ENCODE results near the gene PCNX2.

PCNX2 gene

DNA sequence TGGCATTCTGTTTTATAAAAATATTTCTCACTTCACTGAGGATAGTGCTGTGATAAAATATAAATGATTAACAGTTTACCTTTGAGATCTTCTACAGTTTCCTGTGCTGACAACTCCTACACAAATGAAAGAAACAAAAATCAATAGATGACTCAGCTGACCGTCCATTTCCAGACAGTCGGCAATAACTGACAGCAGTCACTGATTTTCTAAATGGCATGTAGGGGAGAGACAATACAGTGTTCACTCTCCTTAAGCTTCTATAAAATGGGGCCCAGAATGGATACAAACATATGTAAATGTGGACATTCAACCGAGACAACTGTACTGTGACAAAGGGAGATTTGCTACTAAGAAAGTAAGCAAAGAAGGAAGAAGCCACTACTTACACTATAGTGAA is 34.3 kb downstream of the PCNX2 start:
- DNase-seq, result no peak

DNA sequence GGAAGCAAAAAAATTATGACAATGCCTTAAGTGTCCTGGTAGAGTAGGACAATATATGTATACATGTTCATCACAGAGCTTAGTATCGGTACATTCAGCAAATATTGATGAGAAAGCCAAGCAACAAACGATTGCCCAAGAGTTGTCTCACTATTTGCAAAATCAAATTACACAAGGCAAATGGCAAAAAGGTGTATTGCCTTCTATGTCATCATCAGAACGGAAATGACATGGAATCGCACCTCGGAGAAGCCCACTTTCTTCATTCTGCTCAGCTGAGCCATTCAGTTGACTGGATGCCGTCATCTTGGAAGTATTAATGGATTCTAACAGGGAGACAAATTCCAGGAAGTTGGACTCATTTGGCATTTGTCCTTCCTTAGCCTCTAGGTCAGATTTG is 37.7 kb downstream of the PCNX2 start:
- no peak for DNase-seq

DNA sequence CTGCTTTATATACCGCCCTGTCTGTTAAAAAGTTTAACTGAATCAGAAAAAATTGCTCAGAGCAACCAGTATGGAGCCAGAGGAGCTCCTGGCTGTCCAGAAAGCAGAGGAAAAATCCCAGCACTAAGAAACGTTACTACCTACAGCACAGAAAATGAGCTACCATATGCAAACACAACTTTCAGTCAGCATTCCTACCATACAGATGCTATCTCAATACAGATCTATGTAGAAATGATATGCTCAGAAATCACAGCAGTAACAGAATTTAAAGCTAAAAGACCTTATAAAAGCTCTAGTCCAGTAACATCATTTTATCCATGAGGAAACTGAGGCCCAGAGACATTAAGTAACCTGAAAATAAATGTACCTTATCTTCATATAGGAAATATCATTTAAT is 38.7 kb downstream of the PCNX2 start:
- no peak for DNase-seq

DNA sequence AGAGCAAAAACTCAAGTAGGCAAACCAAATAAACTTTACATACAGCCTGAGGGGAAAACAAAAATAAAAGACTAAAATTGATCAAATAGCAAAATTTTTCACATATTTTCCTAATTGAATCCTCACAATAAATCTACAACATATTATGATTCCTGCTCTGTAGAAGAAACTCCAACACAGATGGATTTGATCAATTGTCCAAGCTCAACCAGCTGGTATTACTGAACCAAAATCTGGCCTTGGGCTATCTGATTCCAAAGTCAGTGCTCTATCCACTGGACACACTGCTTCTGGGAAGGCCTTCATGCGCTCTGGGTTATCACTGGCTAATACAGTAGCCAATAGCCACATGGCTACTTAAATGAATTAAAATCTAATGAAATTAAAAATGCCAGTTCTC is 39.3 kb downstream of the PCNX2 start:
- DNase-seq, result no peak

DNA sequence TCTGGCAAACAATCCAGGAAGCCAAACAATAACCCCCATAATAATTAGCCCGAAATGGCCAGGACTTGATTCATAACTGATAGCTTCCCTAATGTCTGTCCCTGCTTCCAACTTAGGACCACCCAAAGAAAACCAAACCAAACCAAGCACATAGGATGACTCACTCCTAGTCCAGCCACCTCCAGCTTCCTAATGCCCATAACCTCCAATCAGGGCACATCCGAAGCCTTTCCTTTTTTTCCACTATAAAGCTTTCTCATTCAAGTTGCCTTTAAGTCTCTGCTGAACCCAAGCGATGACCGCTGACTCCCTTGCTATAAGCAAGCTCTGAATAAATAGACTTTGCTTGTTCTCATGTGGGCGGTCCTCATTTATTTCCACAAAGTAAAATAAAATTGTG is 40.4 kb downstream of the PCNX2 start:
- no peak for DNase-seq

DNA sequence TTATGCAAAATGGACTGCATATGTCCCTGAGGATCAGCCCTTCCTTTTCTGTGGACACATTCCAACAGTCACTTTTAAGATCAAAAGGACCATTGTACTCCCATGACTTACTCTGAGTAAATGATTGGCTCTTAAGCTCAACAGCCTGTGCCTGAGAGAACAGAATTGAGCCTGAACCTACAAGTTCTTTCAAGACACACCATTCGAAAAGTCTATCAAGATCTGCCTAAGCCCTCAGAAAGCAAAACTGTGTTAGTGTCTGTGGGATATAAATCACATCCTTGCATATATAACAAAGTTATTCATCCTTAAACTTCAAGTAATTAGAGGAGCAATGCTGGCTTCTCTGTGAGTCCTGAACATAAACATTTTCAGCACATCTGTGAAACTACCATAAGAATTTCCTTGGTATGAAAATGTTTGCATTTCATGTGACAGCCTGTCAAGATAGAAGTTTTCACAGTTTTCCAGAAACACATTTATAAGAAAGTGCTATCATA is 41.6 kb downstream of the PCNX2 start:
- DNase-seq, result peak; percentile 47

DNA sequence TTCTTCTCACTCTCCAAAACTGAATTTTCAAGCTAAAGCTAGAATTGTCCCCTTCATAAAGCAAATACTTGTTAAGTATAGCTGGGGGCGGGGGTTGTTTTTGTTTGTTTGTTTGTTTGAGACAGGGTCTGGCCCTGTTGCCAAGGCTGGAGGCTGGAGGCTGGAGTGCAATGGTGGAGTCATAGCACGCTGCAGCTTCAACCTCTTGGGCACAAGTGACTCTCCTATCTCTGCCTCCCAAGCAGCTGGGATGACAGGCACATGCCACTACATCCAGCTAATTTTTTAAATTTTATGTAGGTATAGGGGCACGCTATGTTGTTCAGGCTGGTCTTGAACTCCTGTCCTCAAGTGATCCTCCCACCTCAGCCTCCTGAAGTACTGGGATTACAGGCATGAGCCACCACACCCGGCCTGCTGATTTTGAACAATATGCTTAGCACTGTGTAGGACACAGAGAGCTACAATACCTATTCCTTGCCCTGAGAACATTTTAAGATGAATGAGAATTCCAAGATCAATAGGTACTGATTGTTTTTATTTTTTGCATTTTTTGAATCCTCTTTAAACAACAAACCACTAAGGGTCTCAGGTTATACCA is 42.2 kb downstream of the PCNX2 start:
- no peak for DNase-seq

DNA sequence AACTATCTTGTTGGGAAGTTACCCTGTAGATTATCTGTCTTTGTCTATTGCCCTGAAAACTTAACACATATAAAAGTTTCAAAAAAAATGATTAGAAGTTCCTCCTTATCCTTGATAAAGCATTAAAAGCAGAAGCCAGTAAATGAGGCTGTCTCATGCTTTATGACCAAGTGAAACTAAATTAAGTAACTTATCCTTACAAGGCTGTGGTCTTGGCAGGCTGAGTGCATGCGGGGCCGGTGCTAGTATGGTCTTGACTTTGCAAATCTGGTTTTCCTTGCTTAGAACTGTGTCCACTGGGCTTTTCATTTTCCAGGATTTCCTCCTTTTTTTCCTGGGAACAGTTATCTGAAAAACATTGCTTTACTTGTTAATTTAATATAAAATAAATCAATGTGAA is 43.1 kb downstream of the PCNX2 start:
- DNase-seq, result no peak

DNA sequence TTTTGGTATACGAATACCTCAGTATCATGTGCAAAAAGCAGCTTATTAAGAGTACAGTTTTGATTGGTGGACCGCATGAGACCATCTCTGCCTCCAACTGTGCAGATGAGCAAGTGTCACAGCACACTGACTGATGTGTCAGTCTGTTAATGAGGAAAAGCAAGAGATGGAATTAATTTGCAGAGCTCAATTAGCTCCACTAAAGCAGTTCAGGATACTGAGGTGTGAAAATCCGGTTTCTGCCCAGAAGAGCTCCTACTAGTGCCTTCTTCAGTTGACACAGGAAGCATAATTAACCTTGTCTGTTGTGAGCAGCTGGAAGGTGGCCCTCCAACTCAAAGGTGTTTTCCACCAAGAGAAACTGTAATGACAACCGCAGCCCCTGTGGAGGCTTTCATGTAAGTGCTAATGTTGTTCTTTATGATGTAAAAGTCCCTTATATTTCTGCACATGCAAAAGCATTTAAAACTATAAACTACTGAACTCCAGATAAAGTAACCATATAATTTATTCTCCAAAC is 44.3 kb downstream of the PCNX2 start:
- no peak for DNase-seq

DNA sequence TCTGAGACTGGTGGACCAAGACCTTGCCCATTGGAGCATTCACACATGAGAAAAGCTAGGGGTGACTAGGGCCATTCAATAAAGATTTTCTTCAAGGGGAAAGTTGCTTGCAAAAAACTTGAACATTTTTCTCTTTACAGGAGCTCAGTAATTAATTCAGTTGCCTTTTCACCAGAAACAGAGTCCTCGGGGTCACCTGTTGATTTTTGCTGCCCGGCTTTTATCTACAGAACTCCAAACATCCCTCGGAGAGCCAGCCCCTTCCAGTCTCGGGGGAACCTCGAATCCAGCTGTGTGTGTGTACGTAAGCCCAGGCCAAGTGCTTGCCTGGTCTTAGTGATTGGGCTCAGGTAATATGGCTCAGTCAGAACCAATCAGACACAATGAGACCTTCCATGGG is 47.5 kb downstream of the PCNX2 start:
- DNase-seq, result no peak

DNA sequence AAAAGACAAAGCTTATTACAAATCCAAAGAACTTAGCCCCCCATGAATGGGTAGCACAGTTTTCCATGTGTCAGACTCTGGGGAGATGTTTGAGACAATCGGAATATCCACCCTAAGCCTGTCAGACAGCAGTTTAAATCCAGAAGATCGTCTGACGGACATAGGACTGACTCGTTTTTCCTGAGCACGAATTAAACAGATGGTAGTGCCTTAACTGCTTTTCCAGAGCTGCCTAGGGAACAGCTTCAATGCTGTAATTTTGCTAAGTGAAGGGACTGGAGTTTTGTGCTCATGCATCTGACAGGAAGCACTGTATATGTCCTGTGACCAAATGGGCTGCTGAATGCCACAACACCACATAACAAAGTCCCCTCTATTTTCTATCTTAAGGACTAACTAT is 48.6 kb downstream of the PCNX2 start:
- DNase-seq, result no peak

DNA sequence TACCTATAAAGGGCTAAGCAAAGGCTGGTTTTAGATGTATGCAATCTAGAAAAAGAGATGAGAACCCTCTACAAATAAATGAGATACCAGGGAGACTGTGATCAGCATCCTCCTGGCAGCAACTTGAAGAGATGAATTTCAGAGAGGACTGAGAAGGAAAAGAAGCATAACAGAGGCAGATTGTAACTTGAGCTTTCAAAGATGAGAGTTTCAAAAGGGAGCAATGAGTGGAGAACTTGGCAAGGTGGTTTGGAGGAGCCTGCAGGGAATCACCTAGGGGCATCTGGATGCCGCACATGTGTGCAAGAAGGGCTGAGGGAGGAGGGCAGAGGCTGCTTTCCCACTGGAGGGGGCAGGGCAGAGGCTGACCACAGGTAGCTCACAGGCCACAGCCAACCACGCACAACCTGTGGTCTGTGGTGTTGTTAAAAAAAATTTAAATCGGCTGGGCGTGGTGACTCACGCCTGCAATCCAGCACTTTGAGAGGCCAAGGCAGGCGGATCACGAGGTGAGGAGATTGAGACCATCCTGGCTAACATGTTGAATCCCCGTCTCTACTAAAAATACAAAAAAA is 50.2 kb downstream of the PCNX2 start:
- no peak for DNase-seq

DNA sequence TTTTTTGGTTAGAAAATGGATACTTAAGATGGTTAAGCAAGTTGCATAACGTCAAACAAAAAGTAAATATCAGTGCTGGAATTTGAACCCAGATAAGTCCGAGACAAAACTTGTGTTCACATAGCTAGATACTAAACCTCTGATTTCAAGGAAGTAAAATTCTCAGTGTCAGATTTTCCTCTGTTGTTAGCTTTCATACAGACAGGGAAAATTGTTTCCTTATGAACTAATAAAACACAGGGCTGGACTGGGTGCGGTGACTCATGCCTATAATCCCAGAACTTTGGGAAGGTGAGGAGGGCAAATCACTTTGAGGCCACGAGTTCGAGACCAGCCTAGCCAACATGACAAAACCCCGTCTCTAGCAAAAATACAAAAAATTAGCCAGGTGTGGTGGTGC is 51.3 kb downstream of the PCNX2 start:
- peak; percentile 42 for DNase-seq

DNA sequence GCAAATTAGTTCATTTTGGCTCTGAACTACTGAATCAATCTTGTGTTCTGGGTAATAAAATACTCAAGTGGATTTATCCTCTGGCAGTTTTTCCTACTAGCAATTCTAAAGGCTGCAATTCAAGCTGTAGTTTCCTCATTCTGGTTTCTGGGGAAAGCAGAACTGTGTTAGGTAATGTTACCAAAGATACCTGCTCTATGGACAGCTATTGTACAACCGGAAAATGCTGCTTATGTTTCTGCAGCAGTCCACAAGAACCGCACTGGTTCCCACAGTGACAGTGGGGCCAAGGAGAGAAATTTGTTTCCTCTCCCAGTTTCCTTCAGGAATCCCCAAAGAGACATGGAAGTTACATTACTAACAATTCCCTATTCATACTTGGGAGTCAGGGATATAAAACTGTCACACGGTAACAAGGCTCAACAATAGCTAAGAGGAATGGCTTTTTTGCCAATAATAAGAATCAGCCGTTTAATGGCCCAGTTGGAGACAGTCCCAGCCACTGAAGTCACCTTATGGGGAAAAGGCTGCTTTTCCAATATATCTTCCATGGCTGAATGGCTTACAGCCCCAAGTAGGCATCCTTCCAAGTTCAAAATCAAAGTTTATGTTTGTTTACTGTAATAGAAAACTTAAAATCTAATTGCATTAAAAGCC is 52.6 kb downstream of the PCNX2 start:
- DNase-seq, result no peak

DNA sequence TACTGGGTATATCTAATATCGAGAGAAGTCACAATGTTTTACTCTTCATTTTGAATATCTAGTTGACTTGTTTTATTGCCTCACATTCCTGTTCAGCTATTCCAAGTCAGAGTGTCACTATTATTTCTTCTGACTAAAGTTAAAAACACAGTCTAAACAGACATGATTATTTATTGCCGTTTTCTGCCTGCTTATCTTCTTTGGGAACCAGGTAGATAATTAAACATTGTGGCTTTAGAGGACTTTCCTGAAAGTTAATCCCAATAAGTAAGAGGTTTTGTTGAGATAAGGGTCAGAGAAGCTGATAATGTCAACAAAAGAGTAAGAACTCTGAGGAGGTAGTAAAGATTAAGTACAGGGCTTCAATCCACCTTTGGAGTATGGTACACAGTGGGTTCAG is 53.8 kb downstream of the PCNX2 start:
- no peak for DNase-seq

DNA sequence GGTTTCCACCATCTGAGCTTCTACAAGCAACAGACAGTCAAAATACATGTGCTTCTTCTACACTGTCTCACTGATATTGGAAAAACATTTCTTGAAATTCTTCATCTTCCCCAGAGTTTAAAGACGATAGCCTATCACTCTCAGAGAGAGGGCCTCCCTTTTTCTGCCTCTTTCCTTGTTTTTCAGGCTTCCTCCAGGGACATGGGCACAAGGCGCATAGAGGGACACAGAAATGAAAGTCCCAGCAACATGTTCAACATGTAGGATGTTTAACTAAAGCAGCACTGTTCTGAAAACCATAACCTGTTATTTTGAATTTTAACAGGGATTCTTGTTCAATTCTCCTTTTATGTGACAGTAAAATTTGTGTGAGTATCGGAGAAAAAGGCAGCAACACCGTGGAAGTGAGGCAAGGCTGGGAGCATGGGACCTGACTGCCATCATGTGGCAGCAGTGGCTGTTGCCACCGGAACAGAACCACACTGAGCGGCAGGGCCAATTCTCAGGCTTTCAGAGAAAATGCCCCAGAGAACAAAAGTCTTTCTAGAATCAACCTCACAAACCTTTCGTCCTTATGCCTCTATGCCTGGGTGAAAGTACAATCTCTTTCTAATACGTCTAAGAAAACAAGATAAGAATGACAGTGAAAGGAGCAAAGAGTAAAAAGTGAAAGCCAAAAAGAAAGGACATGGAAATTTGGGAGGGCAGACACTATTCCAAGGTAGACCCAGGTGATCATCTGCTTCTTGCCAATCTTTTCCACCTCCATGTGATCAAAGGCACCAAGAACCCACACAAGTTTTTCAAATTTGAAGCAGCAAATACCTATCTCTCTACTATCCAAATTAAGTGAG is 54.5 kb downstream of the PCNX2 start:
- peak; percentile 45 for DNase-seq

DNA sequence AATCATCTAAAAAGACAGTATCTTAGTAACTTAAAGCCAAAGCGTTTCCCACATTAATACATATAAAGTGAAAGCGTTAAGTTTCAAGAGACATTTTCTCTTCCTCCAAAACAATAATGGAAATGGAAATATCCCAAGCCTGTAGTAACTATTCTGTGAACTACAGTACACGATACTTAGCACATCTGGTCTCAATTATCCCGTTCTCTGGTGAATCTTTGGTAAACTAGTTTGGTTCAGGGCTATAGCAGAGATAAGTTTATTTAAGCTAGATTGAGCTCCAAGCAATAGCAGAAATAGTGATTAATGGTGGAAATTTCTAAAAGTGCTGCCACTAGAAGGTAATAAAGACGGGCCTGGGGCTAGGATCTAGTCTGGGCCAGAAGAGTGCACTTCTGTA is 55.2 kb downstream of the PCNX2 start:
- DNase-seq, result peak; percentile 57

DNA sequence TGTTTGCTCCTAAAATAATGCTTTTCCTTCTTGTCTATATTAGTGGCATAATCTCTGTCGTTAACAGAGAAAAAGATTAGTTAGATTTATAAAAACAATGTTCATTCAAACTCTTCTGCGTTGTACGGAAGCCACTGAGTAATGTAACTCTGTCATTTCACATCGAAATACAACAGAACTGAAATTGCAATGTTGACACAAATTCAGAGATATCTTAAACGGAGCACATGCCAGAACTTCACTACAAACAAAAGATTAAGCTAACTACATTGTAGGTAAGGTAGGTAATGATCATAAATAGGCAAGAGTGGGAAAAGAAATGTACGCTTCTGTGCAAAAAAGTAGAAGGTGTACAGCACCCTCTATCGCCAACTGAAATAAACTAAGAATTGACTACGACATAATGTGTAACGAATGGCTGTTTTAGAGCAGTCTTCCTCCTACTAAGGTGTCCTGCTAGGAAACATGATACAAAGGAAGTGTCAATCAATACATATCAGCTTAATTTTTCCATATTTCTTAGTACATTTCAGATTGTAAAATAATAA is 56.6 kb downstream of the PCNX2 start:
- DNase-seq, result peak; percentile 9

DNA sequence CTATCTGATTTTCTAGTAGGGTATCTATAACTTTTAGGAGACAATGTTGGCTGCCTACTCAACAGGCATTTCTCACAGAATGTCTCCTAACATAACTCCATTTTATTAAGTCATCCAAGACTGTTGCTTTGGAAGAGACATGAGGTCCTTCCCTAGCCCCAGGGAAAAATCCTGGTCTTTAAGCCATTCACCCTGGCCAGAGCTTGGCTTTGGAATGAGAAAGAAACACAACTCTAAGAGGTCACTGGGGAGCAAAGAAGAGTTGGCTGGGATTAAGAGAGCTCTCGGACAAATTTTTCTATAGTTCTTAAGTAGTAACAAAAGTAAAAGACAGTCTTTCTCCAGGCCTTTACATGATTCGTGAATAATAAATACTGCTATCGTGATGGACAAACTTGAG is 57.9 kb downstream of the PCNX2 start:
- DNase-seq, result no peak

DNA sequence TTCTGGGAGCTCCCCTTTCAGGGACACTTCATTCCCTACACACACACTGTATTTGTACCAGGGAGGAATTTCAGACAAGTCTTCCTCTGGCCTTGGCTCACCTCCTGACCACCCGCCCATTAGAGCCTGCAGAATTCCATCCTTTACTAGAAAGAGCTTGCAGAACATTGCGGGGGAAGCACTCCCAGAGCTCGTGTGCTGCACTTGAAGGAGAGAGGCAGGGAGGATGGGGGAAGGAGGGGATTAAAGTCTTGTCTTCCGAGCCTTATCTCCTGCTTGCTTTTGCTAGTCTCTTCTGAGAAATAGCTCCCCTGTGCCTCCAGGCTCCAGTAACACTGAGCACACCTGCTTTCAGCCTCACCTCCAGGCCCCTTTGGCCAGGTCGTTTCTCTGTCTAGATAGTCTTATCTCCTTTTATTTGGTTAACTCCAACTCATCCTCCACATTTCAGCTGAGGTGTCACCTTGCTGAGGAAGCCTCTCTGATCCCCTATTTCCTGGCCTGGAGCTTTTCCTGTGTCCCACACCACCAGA is 62.0 kb downstream of the PCNX2 start:
- no peak for DNase-seq

DNA sequence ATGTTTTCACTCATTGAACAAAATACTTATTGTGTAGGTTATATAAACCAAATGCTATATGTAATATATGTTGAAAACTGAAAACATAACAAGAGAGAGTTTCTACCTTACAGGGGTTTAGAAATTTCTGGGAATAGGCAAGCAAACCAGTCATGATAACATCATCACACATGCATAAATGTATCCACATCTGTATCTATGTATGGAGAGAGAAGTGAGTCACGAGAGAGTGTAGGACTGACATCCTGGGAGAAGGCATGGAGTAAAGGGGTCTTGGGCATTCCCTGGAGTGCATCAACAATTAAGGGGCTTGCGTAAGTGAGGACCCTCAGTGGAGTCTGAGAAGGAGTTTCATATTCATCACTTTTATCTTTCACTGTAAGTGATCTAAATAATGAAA is 65.5 kb downstream of the PCNX2 start:
- peak; percentile 30 for DNase-seq

DNA sequence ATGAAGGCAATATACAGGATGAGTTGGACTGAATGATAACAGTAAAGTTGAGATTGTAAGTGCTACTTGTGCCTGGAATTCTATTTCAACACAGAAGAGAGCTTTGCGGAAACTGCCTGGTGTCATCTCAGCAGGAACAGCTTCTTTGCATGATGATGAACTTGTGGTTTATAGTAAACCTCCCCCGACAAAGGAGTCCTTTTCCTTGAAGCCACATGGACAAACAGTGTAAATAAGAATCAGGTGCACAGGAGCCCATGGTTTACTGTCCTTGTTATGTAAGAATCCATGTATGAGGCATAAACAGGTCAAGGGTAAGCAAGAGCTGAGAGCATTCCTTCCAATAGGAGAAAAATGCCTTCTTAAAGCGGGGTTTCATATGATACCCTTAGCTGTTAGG is 66.2 kb downstream of the PCNX2 start:
- peak; percentile 6 for DNase-seq
